ENCODE results near the gene EBF3.

- TF ChIP-seq POLR2A (IDR thresholded peaks at IDR 0.05): no peak
- TF ChIP-seq CTCF (IDR thresholded peaks at IDR 0.05): no peak
Observed at GRCh38 chr10:129811208-129811607, 152.9 kb downstream of the EBF3 start.
